ENCODE results near the gene SLC5A2.
A peak's percentile ranks its signal among the peaks of the same experiment; 100 is the strongest.

Gene SLC5A2

DNA sequence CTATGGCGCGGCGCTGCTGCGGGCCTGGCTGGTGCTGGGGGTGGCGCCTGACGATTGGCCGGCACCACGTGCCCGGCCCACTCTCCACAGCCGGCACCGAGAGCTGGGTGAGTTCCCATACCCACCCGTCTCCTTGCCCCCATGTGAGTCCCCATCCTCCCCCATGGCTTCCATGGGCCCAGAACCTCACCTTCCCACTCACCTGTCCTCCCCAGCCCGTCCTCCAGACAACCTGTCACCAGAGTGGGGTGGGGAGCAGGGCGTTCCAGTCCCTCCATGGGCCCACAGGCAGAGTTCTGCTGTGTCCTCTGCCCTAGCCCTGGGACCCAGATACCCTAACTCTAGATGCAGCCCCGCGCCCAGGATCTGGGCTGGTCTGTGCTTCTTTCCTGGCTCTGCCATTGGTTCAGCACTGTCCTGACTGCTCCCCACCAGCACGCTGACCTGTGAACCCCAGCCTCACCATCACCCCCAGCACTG, 18.1 kb upstream of the SLC5A2 start:
- H3K27ac ChIP-seq (ENCODE audit: low read depth, low read length) = no peak overlapping the region
- no peak overlapping the region for H3K4me3 ChIP-seq (ENCODE audit: low read length)
- H3K27me3 ChIP-seq (ENCODE audit: control insufficient read depth, insufficient read depth, low read length) = no peaks in the 10 kb centered on the region
- H3K4me1 ChIP-seq (ENCODE audit: control insufficient read depth, insufficient read depth, low read length) = peaks cover 3% of the 10 kb centered on the region
- peaks cover 23% of the 10 kb centered on the region for H3K36me3 ChIP-seq (ENCODE audit: control insufficient read depth, insufficient read depth, low read length)
- H3K9ac ChIP-seq (ENCODE audit: low read length) = no peak overlapping the region

GRCh38 chr16:31465788-31466370, 17.0 kb upstream of the SLC5A2 start:
- no peak overlapping the region for H3K27ac ChIP-seq (ENCODE audit: low read depth, low read length)
- H3K27me3 ChIP-seq (ENCODE audit: control insufficient read depth, insufficient read depth, low read length) = no peaks in the 10 kb centered on the region
- peaks cover 23% of the 10 kb centered on the region for H3K36me3 ChIP-seq (ENCODE audit: control insufficient read depth, insufficient read depth, low read length)
- no peak overlapping the region for H3K4me3 ChIP-seq (ENCODE audit: low read length)
- peaks cover 3% of the 10 kb centered on the region for H3K4me1 ChIP-seq (ENCODE audit: control insufficient read depth, insufficient read depth, low read length)
- H3K9ac ChIP-seq (ENCODE audit: low read length) = no peak overlapping the region

DNA sequence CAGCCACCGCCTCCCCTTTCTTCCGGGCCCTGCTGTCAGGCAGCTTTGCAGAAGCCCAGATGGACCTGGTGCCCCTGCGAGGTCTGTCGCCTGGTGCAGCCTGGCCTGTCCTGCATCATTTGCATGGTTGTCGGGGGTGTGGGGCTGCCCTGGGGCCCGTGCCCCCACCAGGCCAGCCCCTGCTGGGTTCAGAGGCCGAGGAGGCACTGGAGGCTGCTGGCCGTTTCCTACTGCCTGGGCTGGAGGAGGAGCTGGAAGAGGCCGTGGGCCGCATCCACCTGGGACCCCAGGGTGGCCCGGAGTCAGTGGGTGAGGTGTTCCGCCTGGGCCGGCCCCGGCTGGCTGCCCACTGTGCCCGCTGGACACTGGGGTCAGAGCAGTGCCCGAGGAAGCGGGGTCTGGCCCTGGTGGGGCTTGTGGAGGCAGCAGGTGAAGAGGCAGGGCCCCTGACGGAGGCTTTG, 16.5 kb upstream of the SLC5A2 start:
- H3K4me3 ChIP-seq (ENCODE audit: low read length) = no peak overlapping the region
- H3K4me1 ChIP-seq (ENCODE audit: control insufficient read depth, insufficient read depth, low read length) = peaks cover 8% of the 10 kb centered on the region
- H3K27ac ChIP-seq (ENCODE audit: low read depth, low read length) = no peak overlapping the region
- no peaks in the 10 kb centered on the region for H3K27me3 ChIP-seq (ENCODE audit: control insufficient read depth, insufficient read depth, low read length)
- H3K9ac ChIP-seq (ENCODE audit: low read length) = no peak overlapping the region
- peaks cover 23% of the 10 kb centered on the region for H3K36me3 ChIP-seq (ENCODE audit: control insufficient read depth, insufficient read depth, low read length)

DNA sequence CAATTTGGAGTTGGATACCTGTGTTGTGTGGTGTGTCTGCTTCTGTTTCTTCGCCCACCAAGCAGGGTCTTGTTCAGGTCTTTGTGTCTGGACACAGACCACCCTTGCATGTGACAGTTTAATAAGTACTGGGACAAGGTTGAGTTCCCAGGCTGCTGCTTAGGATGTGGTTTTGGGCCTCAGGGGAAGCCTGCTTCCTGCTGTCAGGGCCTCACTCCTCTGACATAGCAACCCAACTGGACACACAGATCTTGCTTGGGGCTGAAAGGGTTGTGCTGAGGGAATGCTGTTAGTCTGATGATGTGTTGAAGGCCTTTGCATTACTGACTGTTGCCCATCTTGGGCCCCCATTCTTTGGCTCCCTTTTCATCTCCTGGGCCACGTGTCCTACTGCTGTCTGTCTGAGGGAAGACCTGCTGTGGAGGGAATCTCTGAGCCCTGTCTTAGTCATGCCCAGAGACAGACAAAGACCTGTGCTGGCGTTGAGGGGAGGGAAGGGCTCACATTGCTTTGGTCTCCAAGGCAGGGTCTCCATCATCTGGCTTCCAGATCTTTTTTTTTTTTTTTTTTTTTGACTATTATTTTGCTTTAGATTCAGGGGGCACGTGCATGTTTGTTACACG, 15.7 kb upstream of the SLC5A2 start:
- H3K27ac ChIP-seq (ENCODE audit: low read depth, low read length) = no peak overlapping the region
- no peak overlapping the region for H3K4me3 ChIP-seq (ENCODE audit: low read length)
- no peak overlapping the region for H3K9ac ChIP-seq (ENCODE audit: low read length)
- H3K4me1 ChIP-seq (ENCODE audit: control insufficient read depth, insufficient read depth, low read length) = peaks cover 10% of the 10 kb centered on the region
- peaks cover 19% of the 10 kb centered on the region for H3K36me3 ChIP-seq (ENCODE audit: control insufficient read depth, insufficient read depth, low read length)
- no peaks in the 10 kb centered on the region for H3K27me3 ChIP-seq (ENCODE audit: control insufficient read depth, insufficient read depth, low read length)

DNA sequence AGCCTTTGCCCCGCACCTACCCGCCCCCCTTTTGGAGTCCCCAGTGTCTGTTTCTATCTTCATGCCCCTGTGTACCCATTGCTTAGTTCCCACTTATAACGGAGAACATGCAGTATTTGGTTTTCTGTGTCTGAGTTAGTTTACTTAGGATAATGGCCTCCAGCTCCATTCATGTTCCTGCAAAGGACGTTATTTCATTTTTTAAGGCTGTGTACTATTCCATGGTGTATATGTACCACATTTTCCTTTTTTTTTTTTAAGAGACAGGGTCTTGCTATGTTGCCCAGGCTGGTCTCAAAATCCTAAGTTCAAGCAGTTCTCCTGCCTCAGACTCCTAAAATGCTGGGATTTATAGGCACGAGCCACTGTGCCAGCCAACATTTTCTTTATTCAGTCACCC, 15.1 kb upstream of the SLC5A2 start:
- no peak overlapping the region for H3K4me3 ChIP-seq (ENCODE audit: low read length)
- no peaks in the 10 kb centered on the region for H3K27me3 ChIP-seq (ENCODE audit: control insufficient read depth, insufficient read depth, low read length)
- H3K9ac ChIP-seq (ENCODE audit: low read length) = no peak overlapping the region
- H3K4me1 ChIP-seq (ENCODE audit: control insufficient read depth, insufficient read depth, low read length) = peaks cover 10% of the 10 kb centered on the region
- H3K27ac ChIP-seq (ENCODE audit: low read depth, low read length) = no peak overlapping the region
- H3K36me3 ChIP-seq (ENCODE audit: control insufficient read depth, insufficient read depth, low read length) = peaks cover 14% of the 10 kb centered on the region

GRCh38 chr16:31470615-31471014, 12.3 kb upstream of the SLC5A2 start:
- Histone ChIP-seq H3K27me3 (ENCODE audit: control insufficient read depth, insufficient read depth, low read length) (no peaks in the 10 kb centered on the region), H3K9ac (ENCODE audit: low read length) (peak overlapping the region; percentile 81), H3K36me3 (ENCODE audit: control insufficient read depth, insufficient read depth, low read length) (peaks cover 19% of the 10 kb centered on the region), H3K4me1 (ENCODE audit: control insufficient read depth, insufficient read depth, low read length) (peaks cover 21% of the 10 kb centered on the region), H3K27ac (ENCODE audit: low read depth, low read length) (peak overlapping the region; percentile 98), H3K4me3 (ENCODE audit: low read length) (no peak overlapping the region)

DNA sequence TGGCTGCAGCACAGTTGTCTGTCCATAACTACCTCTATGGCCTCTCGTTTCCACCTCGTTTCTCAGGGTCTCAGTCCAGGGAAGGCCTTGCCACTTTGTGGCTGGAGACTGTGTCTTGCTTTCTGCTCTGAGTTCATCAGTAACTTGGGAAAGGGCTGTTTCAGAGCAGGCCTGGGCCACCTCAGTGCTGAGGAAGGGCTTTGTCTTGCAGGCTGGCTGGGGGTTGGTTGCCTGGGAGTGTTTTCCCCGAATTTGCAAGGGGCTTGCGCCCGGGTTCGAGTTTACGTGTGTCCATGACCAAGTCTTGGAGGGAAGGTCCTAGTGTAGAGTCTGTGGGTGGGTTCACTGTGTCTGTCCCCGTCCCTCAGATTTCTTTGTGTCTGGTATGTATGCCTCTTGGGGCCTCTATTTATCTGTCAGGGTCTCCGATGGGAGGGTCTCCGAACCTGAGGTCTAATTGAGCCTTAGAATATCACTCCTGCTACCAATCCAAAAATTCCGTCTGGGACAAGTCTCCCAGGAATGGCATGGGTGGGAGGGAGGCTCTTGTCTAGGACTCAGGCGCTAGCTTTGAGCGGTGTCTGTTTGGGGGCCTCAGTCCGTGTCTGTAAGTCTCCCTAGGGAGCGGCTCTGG, 11.6 kb upstream of the SLC5A2 start:
- H3K4me1 ChIP-seq (ENCODE audit: control insufficient read depth, insufficient read depth, low read length) = peaks cover 26% of the 10 kb centered on the region
- H3K27me3 ChIP-seq (ENCODE audit: control insufficient read depth, insufficient read depth, low read length) = no peaks in the 10 kb centered on the region
- H3K36me3 ChIP-seq (ENCODE audit: control insufficient read depth, insufficient read depth, low read length) = peaks cover 16% of the 10 kb centered on the region
- peak overlapping the region; percentile 81 for H3K9ac ChIP-seq (ENCODE audit: low read length)
- peak overlapping the region; percentile 63 for H3K4me3 ChIP-seq (ENCODE audit: low read length)
- peak overlapping the region; percentile 98 for H3K27ac ChIP-seq (ENCODE audit: low read depth, low read length)

- H3K4me3 ChIP-seq (ENCODE audit: low read length) = peak within 1 kb of the TSS; percentile 85
- peaks cover 28% of the 10 kb centered on the region for H3K4me1 ChIP-seq (ENCODE audit: control insufficient read depth, insufficient read depth, low read length)
- peak within 1 kb of the TSS; percentile 98 for H3K27ac ChIP-seq (ENCODE audit: low read depth, low read length)
- no peaks in the 10 kb centered on the region for H3K27me3 ChIP-seq (ENCODE audit: control insufficient read depth, insufficient read depth, low read length)
- H3K36me3 ChIP-seq (ENCODE audit: control insufficient read depth, insufficient read depth, low read length) = peaks cover 13% of the 10 kb centered on the region
- H3K9ac ChIP-seq (ENCODE audit: low read length) = peak within 1 kb of the TSS; percentile 96
These were observed 10.8 kb upstream of the SLC5A2 start, which contains the start of gene TGFB1I1 for GRCh38 chr16:31471875-31472708. TSS of gene TGFB1I1 (plus strand) at chr16:31472152. CDS start at chr16:31472189, 37 bp downstream.

GRCh38 chr16:31472709-31473203, 10.2 kb upstream of the SLC5A2 start:
- peak overlapping the region; percentile 98 for H3K27ac ChIP-seq (ENCODE audit: low read depth, low read length)
- peak overlapping the region; percentile 85 for H3K4me3 ChIP-seq (ENCODE audit: low read length)
- H3K27me3 ChIP-seq (ENCODE audit: control insufficient read depth, insufficient read depth, low read length) = no peaks in the 10 kb centered on the region
- H3K9ac ChIP-seq (ENCODE audit: low read length) = peak overlapping the region; percentile 96
- peaks cover 13% of the 10 kb centered on the region for H3K36me3 ChIP-seq (ENCODE audit: control insufficient read depth, insufficient read depth, low read length)
- peaks cover 28% of the 10 kb centered on the region for H3K4me1 ChIP-seq (ENCODE audit: control insufficient read depth, insufficient read depth, low read length)

- Histone ChIP-seq H3K9ac (ENCODE audit: low read length) (peak overlapping the region; percentile 14), H3K4me1 (ENCODE audit: control insufficient read depth, insufficient read depth, low read length) (peaks cover 28% of the 10 kb centered on the region), H3K4me3 (ENCODE audit: low read length) (peak overlapping the region; percentile 48), H3K27ac (ENCODE audit: low read depth, low read length) (peak overlapping the region; percentile 70), H3K27me3 (ENCODE audit: control insufficient read depth, insufficient read depth, low read length) (no peaks in the 10 kb centered on the region), H3K36me3 (ENCODE audit: control insufficient read depth, insufficient read depth, low read length) (peaks cover 13% of the 10 kb centered on the region)
These were observed 9.5 kb upstream of the SLC5A2 start for GRCh38 chr16:31473264-31473984.

DNA sequence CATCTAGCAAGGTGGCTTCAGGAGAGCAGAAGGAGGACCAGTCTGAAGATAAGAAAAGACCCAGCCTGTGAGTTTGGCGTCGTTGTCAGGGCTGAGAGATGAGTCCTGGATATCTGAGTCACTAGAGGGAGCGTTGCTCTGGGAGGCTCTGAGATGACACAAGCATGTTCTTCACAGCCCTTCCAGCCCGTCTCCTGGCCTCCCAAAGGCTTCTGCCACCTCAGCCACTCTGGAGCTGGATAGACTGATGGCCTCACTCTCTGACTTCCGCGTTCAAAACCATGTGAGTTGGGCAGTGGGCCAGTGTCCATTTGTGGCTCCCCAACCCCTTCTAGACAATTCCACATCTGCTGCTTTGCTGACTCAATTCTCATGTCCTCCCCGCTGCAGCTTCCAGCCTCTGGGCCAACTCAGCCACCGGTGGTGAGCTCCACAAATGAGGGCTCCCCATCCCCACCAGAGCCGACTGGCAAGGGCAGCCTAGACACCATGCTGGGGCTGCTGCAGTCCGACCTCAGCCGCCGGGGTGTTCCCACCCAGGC, 8.7 kb upstream of the SLC5A2 start:
- peak overlapping the region; percentile 48 for H3K4me3 ChIP-seq (ENCODE audit: low read length)
- no peak overlapping the region for H3K27ac ChIP-seq (ENCODE audit: low read depth, low read length)
- H3K9ac ChIP-seq (ENCODE audit: low read length) = no peak overlapping the region
- H3K36me3 ChIP-seq (ENCODE audit: control insufficient read depth, insufficient read depth, low read length) = peaks cover 13% of the 10 kb centered on the region
- peaks cover 28% of the 10 kb centered on the region for H3K4me1 ChIP-seq (ENCODE audit: control insufficient read depth, insufficient read depth, low read length)
- no peaks in the 10 kb centered on the region for H3K27me3 ChIP-seq (ENCODE audit: control insufficient read depth, insufficient read depth, low read length)
